GM12873 (cell line): ENCODE data around the gene CTNNA3.

Source experiments
- TF ChIP-seq, protein P1 (sequence below): IDR thresholded peaks from 2 replicates; pipeline ENCODE4 v1.5.1; 2012; ENCODE audit warnings: low read depth, mild to moderate bottlenecking, moderate library complexity, low read length, control low read depth; ENCODE audit not compliant: insufficient read depth; ENCODE audit errors: missing control alignments

CTNNA3 gene

DNA sequence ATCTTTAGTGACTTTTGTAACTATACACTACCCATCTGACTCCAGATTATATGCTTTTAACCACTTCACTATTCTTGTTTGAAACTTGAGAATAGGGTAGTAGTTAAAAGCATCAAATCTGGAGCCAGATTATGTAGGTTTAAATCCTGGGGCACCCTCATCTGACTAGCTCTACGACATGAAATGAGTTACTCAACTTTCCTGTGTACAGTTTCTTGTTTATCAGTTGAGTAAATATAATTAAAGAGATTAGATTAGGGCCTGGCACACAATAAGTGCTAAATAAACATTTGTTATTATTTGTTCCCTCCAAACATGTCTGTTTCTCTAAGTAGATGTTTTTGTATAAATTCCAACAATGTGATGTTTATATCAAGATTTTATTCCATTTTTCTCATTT lies 1255.4 kb downstream of the CTNNA3 start:
- TF ChIP-seq, protein P1, sequence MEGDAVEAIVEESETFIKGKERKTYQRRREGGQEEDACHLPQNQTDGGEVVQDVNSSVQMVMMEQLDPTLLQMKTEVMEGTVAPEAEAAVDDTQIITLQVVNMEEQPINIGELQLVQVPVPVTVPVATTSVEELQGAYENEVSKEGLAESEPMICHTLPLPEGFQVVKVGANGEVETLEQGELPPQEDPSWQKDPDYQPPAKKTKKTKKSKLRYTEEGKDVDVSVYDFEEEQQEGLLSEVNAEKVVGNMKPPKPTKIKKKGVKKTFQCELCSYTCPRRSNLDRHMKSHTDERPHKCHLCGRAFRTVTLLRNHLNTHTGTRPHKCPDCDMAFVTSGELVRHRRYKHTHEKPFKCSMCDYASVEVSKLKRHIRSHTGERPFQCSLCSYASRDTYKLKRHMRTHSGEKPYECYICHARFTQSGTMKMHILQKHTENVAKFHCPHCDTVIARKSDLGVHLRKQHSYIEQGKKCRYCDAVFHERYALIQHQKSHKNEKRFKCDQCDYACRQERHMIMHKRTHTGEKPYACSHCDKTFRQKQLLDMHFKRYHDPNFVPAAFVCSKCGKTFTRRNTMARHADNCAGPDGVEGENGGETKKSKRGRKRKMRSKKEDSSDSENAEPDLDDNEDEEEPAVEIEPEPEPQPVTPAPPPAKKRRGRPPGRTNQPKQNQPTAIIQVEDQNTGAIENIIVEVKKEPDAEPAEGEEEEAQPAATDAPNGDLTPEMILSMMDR, result no peak

DNA sequence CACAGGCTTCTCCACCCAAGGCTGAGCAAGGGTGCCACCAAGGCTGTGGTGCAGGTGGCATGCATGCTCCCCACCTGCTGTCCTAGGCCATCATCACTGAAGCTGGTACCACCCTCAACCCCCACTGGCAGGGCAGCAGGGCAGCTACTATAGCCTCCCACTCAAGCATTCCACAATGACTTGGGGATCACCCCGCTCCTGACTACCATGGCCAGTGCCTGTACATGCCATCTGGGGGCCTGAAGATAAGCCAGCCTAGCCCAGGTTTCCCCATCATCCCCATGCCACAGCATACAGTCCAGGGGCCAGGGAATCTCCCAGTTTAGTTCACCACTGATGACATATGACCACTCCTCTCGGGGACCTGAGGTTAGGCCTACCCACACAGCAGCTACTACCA lies 1281.1 kb downstream of the CTNNA3 start:
- TF ChIP-seq, protein P1, result no peak

DNA sequence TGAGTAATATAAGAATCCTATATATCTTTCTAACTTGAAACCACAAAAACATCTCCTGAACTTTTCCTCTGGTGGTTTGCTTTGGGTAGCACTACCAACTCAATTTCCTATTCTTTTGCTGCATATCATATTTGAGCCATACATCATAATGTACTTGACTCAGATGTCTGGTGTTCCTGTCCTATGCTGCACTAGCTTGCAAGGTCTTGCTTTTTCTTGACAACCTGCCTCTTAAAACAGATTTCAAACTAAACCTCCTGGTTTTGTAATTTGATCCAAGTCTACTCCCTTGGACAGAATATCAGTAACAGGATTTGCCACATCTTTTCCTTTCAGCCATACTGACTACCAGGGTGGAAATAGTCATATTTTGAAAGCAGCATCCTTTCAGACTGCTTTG lies 1290.4 kb downstream of the CTNNA3 start:
- TF ChIP-seq, protein P1, result no peak

DNA sequence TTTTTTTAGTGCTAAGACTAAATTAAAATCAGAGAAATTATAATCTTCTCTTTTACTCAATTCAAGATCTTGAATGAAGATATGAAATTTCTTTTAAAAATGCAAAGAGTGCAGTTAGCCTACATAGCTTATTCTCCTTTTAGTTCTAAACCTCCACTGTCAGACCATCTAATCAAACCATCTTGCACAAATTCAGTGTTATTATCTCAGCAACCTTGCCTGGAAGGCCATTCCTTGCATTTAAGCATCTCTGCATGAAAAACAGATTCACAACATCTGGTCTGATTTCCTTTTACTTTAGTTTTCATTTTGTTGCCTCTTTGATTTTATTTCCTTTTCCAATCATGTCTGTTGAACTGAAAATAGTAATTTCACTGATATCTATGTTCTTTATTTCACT lies 1297.3 kb downstream of the CTNNA3 start:
- TF ChIP-seq, protein P1, result no peak

DNA sequence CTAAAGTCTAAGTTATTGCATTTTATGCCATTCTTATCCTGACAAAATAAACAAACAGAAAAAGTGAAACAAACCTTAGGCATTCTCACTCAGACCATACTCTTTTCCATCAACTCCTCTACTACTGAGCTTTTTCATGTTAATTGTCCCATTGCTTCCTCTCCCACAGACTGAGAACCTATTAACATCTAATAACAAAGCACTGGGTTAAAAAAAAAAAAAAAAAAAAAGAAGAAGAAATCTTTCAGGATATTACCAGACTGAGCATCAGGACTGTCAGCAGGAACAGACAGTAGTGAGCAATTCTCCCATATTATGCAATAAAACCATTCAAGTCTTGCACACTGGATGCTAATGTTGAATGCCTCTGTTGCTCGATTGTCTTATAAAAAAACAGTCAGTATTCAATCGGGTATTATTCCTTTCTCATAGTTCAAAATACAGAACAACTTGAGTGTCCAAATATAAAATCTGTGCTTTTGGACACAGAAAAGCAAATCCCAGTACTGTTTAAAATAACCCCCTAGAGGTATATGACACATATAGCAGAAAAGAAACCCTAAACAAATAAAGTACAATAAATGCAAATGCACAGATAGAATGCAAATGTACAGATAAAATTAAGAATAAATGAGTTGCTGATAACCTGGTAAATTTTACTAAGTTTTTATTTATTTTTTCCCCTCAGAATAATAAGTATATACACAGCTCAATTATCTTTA lies 1301.5 kb downstream of the CTNNA3 start:
- TF ChIP-seq, protein P1, result no peak

DNA sequence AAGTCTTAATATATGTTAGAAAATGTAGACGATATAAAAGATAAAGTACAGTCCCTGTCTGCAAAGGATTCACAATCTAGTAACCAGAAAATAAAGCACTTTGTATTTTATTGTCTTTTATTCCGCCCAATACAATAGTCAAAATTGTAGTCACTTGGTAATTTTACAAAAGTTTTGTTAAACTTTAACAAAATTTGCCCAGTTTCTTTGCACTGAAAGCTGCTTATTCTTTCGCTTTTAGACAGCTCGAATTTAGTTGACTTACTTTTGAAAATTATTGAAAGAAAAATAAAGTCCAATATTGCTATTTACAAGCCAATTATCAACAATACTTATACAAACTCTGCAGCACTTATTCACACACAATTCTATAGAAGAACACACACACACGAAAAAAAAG lies 1305.1 kb downstream of the CTNNA3 start:
- TF ChIP-seq, protein P1, result no peak

DNA sequence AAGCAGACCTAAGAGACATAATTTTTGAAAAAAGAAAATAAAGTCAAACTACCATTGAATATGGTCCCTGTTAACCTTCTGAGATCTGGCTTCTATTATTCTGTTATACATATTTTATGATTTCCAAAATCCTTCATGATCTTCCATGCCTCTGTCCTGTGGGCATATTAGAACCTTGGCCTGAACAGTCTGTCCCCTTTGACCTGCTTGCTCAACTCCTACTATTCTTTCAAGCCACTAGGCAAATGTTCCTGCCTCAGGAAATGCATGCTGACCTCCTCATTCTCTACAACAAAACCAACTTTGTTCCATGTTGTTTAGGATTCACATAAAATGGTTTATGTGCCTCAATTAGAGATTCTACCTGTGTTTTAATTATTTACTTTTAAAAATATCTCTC lies 1315.0 kb downstream of the CTNNA3 start:
- TF ChIP-seq, protein P1, result no peak
